Loucy (cell line): ENCODE measurements around the gene ELMO2.

ENCODE experiments used
- EZH2phosphoT487 ChIP-seq: fragments of 200-600 bp; IDR thresholded peaks from 2 replicates; pipeline ENCODE4 v1.6.1; 2018; ENCODE audit warnings: antibody characterized with exemption, mild to moderate bottlenecking, moderate library complexity, borderline replicate concordance
- TF ChIP-seq, protein P1 (sequence below): fragments of 200-600 bp; sonication (generic); conservative IDR thresholded peaks from 2 replicates; pipeline ENCODE4 v1.5.1; 2014; ENCODE audit warnings: mild to moderate bottlenecking, antibody characterized with exemption, low read length

GRCh38 chr20:46354207-46354555 is 52.2 kb downstream of the ELMO2 start:
- TF ChIP-seq, protein P1, sequence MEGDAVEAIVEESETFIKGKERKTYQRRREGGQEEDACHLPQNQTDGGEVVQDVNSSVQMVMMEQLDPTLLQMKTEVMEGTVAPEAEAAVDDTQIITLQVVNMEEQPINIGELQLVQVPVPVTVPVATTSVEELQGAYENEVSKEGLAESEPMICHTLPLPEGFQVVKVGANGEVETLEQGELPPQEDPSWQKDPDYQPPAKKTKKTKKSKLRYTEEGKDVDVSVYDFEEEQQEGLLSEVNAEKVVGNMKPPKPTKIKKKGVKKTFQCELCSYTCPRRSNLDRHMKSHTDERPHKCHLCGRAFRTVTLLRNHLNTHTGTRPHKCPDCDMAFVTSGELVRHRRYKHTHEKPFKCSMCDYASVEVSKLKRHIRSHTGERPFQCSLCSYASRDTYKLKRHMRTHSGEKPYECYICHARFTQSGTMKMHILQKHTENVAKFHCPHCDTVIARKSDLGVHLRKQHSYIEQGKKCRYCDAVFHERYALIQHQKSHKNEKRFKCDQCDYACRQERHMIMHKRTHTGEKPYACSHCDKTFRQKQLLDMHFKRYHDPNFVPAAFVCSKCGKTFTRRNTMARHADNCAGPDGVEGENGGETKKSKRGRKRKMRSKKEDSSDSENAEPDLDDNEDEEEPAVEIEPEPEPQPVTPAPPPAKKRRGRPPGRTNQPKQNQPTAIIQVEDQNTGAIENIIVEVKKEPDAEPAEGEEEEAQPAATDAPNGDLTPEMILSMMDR, result no peak
- no peak for TF ChIP-seq EZH2phosphoT487
